RPMI7951 (cell line): ENCODE data around the gene KIF5A. TPM values are rescaled to one million over a fixed set of nuclear protein-coding genes. Genes with fewer than 3 reads are reported as not detected.
"Not testable (repeated sequence)": the region's sequence is repeated elsewhere in the genome, so short reads cannot be mapped to it uniquely, and the experiment has no call there.

ENCODE experiments used
- DNase-seq: peaks from one replicate; pipeline ENCODE4 v3.0.0-alpha.2; 2012; ENCODE audit warnings: low read depth
- total RNA-seq: library from RNA; depleted of rRNA; stranded (reverse); fragments of >200 nt; shearing (Covaris generic); gene quantifications from 2 replicates; pipeline ENCODE4 v1.2.3, GENCODE V29; 2014

KIF5A gene
- total RNA-seq, 1 experiment from 2014 or later: 0.60 TPM

DNA sequence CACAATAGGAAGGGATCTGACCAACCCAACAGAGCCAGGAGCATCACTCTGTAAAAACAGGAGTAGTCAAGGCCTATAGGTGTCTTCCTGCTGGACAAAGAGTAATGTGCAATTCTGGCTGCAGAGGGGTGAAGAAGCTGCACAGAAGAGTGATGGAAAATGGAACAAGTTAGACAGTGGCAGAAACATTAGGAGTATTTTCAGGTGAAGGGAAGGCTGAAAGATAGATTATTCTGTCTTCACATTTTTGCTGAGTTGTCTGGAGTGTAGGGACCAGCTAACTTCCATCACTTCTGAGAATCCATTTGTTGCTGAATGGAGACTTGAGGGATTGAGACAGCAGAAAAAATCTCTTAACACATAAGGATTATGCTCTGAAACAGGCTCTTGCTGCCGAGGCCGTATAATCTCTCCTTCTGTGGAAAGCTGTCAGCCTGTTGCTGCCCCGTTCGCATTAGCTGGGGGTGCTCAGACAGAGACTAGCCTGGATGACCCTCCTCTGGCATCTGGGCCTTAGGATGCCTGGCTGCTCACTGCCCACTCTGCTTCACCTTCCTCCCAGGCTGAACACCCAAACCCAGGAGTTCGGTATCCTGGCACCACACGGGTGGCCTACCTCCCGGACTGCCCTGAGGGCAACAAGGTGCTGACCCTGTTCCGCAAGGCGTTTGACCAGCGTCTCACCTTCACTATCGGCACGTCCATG lies 58.3 kb downstream of the KIF5A start:
- no peak for DNase-seq

GRCh38 chr12:57609101-57609780 lies 59.4 kb downstream of the KIF5A start:
- no peak for DNase-seq

- DNase-seq: no peak
Observed at GRCh38 chr12:57609781-57610553, 60.1 kb downstream of the KIF5A start.

DNA sequence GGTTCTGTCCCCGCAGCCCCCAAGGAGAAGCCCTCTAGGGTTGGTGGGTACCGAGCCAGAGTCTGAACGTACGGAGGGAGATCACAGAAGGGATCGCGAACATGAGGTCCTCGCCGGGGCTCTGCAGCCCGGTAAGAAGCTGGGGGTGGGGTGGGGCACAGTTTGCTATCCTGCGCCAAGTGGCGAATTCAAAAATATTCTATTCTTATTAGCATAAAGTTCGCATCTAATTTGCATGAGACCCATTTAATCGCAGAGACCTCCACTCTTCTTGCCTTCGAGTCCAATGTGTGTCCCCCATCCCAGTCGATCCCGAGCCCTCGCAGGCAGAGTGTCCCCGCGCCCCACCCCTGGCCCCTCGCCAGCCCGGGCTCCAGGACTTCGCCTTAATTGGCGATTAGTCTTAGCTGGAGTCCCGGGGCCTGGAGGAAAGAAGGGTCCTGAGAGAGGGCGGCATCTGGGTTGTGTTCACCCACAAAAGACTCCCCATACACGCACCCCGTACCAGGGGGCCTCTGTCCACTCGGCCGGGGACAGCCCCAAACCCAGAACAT lies 60.8 kb downstream of the KIF5A start:
- DNase-seq: no peak

DNA sequence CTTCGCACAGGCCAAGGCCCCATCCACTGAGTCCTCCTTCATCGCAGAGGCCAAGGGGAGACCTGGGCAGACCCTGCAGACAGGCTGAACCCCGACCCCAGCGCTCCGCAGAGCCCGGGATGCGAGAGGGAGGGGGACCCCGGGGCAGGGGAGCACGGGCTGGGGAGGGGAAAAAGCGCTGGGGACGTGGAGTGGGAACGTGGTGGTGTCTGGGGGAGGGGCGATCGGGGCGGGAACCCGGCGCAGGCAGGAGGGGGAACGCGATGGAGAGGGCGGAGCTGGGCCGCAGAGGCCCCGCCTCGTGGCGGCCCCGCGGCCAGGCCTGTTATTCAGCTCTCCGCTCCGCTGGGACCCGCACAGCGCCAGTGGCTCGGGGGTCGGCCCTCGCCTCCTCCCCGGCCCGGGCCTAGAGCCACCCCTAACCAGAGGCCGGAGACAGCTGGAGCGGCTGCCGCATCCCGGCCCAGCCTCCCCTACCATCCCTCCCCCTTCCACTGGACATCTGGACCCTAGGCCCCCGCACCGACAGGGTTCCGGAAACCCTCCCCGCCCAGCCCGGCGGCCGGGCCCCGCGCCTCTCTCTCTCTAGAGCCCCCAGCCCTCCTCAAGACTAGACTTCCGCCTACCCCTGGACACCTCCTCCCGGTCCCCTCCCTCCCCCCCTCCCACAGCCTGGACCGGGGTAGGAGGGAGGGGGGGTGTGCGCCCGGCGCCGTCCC lies 61.4 kb downstream of the KIF5A start, which contains the start of gene ARHGEF25:
Gene ARHGEF25, plus strand, starts transcription at position 328 of the 719 bp plus-strand sequence. CDS start 460 bp downstream, outside the sequence.
- peak; percentile 56 for DNase-seq

DNA sequence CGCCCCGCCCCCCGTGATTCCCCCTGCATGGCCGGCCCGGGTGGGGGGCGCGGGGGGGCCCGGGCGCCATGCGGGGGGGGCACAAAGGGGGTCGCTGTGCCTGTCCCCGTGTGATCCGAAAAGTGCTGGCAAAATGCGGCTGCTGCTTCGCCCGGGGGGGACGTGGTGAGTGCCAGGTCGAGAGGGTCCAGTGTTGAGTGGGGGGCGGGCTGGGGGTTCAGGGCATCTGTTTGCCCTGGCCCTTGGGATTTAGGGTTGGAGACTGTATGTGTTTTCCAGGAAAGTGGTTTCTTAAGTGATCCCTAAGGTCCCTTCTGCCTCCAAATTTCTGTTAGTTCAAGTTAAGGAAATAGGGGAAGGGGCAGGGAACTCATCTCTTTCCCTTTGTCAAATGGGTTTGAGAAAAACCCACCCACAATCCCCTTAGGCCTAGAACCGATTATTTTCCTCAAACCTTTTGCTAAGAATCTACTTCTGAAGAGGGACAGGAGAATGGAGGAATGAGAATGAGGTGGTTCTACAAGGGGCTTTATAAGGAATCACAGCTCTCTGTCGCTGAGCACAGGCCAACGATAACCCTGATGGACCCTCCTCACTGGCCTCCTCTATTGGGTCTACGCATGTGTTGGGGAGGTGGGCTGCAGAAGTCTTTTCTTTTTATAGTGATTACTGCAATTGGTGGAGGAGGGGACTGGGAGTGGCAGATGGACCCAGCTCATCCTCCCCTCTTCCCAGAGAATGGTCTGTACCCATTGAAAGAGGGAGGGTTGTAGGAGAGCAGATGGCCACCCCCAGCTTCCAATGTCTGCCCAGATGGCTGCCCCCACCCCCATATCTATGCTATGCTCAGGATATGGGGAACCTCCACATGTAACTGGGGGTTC lies 62.2 kb downstream of the KIF5A start:
- DNase-seq: no peak

- no peak for DNase-seq
Observed at GRCh38 chr12:57612711-57613426, 63.0 kb downstream of the KIF5A start.

GRCh38 chr12:57613427-57614109 lies 63.7 kb downstream of the KIF5A start:
- no peak for DNase-seq

DNA sequence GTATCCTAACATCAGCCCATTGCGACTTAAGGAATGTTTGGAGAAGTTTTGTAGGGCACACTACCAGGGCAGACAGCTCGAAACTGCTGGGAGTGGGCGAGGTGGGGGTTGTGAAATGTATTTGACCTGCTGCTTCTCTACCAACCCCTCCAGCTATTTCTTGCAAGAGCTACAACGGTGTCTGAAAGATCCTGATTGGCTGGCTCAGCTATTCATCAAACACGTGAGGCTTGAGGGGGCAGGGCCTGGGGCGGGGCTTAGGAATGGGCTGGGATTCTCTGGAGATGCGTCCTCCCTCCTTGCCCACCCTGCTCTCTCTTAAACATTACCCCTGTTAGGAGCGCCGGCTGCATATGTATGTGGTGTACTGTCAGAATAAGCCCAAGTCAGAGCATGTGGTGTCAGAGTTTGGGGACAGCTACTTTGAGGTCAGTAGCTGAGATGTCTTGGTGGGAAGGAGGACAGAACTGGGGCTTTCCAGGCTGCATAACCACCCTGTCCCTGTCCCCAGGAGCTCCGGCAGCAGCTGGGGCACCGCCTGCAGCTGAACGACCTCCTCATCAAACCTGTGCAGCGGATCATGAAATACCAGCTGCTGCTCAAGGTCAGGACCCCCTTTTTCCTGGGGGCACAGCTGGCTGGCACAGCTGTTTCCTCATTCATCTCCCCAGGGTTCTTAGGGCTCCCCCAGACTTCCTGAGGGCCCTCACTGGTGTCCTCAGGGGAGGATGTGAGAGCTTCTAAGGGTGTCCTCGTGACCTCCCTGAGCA lies 64.5 kb downstream of the KIF5A start:
- no peak for DNase-seq

DNA sequence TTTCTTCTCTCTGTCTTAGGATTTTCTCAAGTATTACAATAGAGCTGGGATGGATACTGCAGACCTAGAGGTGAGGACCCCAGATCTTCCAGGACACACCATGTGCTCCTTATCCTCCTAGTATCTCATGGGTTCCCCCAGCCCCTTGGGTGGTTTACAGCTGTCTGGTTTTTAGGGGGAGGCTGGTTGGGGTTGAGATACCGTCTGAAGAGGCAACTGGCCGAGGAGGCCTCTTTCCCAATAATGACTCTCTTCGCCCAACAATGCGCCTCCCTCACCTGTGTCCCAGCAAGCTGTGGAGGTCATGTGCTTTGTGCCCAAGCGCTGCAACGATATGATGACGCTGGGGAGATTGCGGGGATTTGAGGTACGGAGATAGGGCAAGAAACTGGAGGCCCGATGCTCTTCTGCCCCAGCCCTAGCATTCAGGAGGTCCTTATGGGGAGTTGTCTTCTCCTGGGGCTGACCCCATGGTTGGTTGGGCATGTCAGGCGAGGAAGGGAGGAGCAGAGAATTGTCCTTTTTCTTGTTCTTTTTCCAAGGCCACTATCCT lies 65.2 kb downstream of the KIF5A start:
- no peak for DNase-seq

- DNase-seq: no peak
Observed at GRCh38 chr12:57615637-57616036, 65.8 kb downstream of the KIF5A start.

- peak; percentile 39 for DNase-seq
Observed at GRCh38 chr12:57616383-57617101, 66.7 kb downstream of the KIF5A start.

DNA sequence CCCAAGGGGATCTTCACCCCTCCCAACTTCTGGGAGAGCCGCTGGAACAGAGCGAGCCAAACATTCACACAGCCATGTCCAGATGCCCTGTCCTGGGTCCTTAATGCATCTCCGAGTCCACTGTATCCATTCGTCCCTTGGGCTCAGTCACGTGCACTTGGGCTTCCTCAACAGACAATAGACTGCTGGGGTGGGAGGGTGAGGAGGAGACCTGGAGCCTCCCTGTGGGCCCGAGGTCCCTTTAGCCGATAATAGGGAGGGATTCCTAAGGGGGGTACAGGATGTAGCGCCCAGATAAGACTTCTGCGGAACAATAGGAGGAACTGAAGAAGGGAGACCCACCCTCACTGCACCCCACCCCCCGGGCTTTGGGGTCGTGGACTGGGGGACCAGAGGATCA lies 68.1 kb downstream of the KIF5A start:
- DNase-seq: no peak

- DNase-seq: not testable (repeated sequence)
Observed at GRCh38 chr12:57618431-57618830, 68.6 kb downstream of the KIF5A start.

DNA sequence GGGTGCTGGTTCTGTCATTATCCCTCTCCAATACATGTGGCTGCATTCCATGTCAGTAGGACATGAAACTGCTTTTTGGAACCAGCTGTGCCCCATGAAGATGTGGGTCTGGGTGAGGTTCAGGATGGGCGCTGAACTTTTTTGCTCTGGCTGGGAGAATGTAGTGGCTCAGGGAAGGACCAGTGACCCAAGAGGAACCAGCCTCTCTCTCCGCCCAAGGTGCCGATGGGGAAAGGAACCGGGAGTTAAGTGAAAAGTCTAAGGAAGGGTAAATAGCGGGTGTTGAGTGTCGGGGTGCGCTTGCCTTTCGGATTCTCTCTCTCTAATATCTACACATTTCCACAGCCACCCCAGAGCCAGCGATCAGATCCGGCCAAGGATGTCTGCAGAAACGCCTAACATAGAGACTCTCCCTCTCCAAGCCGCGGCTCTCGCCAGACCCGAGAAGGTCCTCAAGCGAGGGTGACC lies 69.2 kb downstream of the KIF5A start:
- DNase-seq: no peak

DNA sequence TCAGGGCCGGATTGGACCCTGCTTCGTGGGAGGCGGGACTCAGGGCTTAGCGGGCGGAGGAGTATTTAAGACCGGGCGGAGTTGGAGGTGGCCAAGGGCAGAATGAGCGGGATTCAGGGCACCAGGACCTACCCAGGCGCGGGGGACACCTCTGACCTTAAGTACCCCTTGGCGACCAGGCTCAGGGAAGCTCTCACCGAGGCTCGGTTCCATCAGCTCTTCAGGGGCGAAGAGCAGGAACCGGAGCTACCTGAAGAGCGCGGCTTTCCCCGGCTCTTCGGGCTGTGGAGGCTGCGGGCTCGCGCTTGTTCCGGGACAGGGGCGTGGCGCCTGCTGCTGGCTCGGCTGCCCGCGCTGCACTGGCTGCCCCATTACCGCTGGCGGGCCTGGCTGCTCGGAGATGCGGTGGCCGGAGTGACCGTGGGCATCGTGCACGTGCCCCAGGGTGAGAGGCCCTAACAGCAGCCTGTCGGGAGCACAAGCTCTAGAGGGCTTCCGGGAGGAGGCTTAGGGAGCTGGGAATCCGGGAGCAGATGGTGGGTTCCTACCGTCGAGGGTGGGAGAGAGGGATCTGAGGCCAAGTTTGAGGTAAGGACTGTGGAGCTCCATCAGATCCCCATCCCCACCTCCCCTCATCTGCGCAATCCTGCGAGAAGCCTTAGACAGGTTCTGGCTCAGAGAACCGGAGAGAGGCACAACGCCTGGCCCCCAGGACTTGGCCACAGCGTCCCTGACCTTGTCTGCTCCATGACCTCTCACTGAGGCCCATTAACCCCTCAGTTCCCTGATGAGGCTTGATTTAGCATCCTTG lies 69.8 kb downstream of the KIF5A start:
- DNase-seq: no peak
